ENCODE data around the gene CCNB1IP1. TPM values are rescaled to one million over a fixed set of nuclear protein-coding genes. Genes with fewer than 3 reads are reported as not detected.
"Not testable (repeated sequence)": the region's sequence is repeated elsewhere in the genome, so short reads cannot be mapped to it uniquely, and the experiment has no call there.

The CCNB1IP1 gene
- total RNA-seq, 4 donors from 2014 or later: 33.4 to 64.8 (median 39.5) TPM

DNA sequence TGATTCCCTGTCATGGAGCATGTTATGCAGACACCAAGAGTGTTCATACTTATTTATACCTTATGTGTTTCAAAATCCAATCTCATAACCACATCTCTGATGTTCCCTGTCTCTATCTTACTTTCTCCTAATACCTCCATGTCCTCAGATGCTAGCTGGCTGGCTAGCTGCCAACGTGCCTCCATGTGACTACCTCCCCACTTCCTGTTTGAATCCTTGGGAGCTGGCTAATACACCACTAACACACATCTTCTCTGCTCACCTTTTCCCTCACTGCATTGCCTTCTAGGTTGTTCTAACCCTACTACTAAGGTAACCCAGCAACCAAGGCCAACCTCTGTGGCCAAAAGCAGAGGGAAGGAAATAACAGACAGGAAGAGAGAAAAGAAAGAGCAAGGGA, 54.7 kb downstream of the CCNB1IP1 start:
- Histone ChIP-seq H3K4me3 (no peak overlapping the region), H3K27me3 (no peaks in the 10 kb centered on the region), H3K36me3 (peaks cover 0 to 25% of the 10 kb centered on the region in 2 donors), H3K9me3 (peaks cover 0 to 6% (median 0%) of the 10 kb centered on the region in 3 donors), H3K27ac (no peak overlapping the region), H3K4me1 (no peaks in the 10 kb centered on the region)
- TF ChIP-seq EP300 (IDR thresholded peaks at IDR 0.05) (no peak), POLR2A (IDR thresholded peaks at IDR 0.05) (no peak), POLR2AphosphoS5 (IDR thresholded peaks at IDR 0.05) (no peak)
- TF ChIP-seq, protein P1, sequence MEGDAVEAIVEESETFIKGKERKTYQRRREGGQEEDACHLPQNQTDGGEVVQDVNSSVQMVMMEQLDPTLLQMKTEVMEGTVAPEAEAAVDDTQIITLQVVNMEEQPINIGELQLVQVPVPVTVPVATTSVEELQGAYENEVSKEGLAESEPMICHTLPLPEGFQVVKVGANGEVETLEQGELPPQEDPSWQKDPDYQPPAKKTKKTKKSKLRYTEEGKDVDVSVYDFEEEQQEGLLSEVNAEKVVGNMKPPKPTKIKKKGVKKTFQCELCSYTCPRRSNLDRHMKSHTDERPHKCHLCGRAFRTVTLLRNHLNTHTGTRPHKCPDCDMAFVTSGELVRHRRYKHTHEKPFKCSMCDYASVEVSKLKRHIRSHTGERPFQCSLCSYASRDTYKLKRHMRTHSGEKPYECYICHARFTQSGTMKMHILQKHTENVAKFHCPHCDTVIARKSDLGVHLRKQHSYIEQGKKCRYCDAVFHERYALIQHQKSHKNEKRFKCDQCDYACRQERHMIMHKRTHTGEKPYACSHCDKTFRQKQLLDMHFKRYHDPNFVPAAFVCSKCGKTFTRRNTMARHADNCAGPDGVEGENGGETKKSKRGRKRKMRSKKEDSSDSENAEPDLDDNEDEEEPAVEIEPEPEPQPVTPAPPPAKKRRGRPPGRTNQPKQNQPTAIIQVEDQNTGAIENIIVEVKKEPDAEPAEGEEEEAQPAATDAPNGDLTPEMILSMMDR (IDR thresholded peaks at IDR 0.05): no peak
- 0 to 13% methylated on average over 1 of the region's 1 CpG for WGBS, 2 donors (ENCODE audit: low coverage in 1 of 2)
- ATAC-seq: no peak

DNA sequence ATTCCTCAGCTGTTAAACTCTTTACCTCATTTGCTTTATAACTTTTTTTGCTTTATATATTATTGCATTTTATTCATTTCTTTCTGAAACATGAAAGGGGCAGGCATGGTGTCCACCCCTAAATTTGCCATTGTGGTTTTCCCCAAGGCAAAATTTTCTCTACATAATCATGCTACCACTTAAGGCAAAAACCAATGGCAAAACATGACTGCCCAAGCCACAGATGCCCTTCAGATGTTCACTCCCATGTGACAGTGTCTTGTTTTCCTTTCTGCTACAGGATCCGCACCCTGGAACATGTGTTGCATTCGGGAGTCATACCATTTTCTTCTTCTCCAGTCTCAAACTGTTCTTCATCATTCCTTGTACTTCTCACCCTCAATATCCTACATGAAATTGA, 55.7 kb downstream of the CCNB1IP1 start:
- Histone ChIP-seq H3K27ac (no peak overlapping the region), H3K9me3 (peaks cover 0 to 14% (median 0%) of the 10 kb centered on the region in 3 donors), H3K4me3 (no peak overlapping the region), H3K4me1 (no peaks in the 10 kb centered on the region), H3K36me3 (peaks cover 0 to 31% of the 10 kb centered on the region in 2 donors), H3K27me3 (no peaks in the 10 kb centered on the region)
- no peak for TF ChIP-seq POLR2A (IDR thresholded peaks at IDR 0.05)
- TF ChIP-seq, protein P1 (IDR thresholded peaks at IDR 0.05): no peak
- no peak for TF ChIP-seq EP300 (IDR thresholded peaks at IDR 0.05)
- no peak for TF ChIP-seq POLR2AphosphoS5 (IDR thresholded peaks at IDR 0.05)
- WGBS, 2 donors (ENCODE audit: low coverage in 1 of 2): 58 to 100% methylated on average over 2 of the region's 2 CpGs
- no peak for ATAC-seq

DNA sequence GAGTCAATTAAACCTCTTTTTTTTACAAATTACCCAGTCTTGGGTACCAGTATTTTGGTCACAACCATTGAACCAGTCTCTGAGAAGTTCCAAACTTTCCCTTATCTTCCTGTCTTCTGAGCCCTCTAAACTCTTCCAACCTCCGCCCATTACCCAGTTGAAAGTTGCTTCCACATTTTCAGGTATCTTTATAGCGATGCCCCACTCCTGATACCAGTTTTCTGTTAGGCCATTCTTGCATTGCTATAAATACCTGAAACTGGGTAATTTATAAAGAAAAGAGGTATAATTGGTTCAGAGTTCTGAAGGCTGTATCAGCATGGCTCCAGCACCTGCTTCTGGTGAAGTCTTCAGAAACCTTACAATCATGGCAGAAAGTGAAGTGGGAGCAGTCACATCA, 59.0 kb downstream of the CCNB1IP1 start:
- ATAC-seq: no peak
- Histone ChIP-seq H3K36me3 (peaks cover 0 to 17% of the 10 kb centered on the region in 2 donors), H3K27ac (no peak overlapping the region), H3K4me3 (no peak overlapping the region), H3K27me3 (no peaks in the 10 kb centered on the region), H3K4me1 (no peaks in the 10 kb centered on the region), H3K9me3 (peaks cover 0 to 19% (median 0%) of the 10 kb centered on the region in 3 donors)
- TF ChIP-seq POLR2A (IDR thresholded peaks at IDR 0.05) (no peak), POLR2AphosphoS5 (IDR thresholded peaks at IDR 0.05) (no peak)
- TF ChIP-seq, protein P1 (IDR thresholded peaks at IDR 0.05): no peak
- 96 to 100% methylated on average over 1 to 2 of the region's 2 CpGs for WGBS, 2 donors (ENCODE audit: low coverage in 1 of 2)

DNA sequence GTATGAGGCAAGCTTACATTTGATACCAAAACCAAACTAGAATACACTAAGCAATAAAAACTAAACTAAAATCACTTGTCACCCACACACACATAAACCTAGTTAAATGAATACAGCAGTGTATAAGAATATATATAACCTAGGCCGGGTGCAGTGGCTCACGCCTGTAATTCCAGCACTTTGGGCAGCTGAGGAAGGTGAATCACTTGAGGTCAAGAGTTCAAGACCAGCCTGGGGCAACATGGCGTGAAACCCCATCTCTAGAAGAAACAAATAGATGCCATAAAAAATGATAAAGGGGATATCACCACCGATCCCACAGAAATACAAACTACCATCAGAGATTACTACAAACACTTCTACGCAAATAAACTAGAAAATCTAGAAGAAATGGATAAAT, 68.7 kb downstream of the CCNB1IP1 start:
- not testable (repeated sequence) for H3K4me1 ChIP-seq, H3K27ac ChIP-seq, H3K4me3 ChIP-seq, H3K36me3 ChIP-seq, H3K27me3 ChIP-seq, H3K9me3 ChIP-seq, ATAC-seq
- WGBS, 2 donors (ENCODE audit: low coverage in 1 of 2): 94% methylated on average over 5 of the region's 5 CpGs; no CpG with 5 or more reads in 1 of the 2 donors

DNA sequence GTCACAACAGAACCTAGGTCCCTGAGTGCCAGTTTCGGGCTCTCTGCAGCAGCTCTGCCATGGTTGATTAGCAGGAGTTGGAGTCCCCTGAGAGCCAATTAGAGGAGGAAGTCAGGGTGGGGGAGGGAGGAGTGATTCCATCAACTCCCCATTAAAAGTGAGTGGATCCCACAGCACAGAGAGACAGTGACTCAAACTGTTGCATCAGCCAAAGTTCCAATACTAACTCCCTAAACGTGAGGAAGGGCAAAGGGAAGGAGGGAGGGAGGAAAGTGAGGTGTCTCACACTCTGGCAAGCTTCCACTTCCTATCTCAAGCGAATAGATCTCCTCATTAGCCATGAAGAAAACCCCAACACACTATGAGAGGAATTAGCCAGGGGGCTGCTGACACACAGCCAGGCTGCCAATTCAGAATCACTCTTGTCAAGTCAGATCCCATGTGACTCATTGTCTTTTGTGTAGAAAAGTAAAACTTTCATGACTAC, 70.4 kb downstream of the CCNB1IP1 start:
- no peaks in the 10 kb centered on the region for H3K4me1 ChIP-seq
- no peak for ATAC-seq
- no peaks in the 10 kb centered on the region for H3K36me3 ChIP-seq
- H3K4me3 ChIP-seq: no peak overlapping the region
- H3K9me3 ChIP-seq: no peaks in the 10 kb centered on the region
- no peak for TF ChIP-seq POLR2AphosphoS5 (IDR thresholded peaks at IDR 0.05)
- TF ChIP-seq, protein P1 (IDR thresholded peaks at IDR 0.05): no peak
- H3K27ac ChIP-seq: no peak overlapping the region
- WGBS, 2 donors (ENCODE audit: low coverage in 1 of 2): 41 to 83% methylated on average over 1 to 2 of the region's 3 CpGs
- H3K27me3 ChIP-seq: no peaks in the 10 kb centered on the region

Small RNAs within 50 kb of the gene (small RNA-seq; reads per million reads assigned to genes)
- gene SNORA79B (0 to 0.09 (median 0) reads per million in 4 donors), gene SNORD126 (1,119 to 1,881 (median 1,561) reads per million in 4 donors)

Other genes starting within 250 kb of the CCNB1IP1 start
- gene OR4K17, start 222.5 kb downstream of the CCNB1IP1 start, total RNA-seq: not detected
- gene OR4N5, start 194.5 kb downstream of the CCNB1IP1 start, total RNA-seq: not detected
- gene OR11G2, start 142.4 kb downstream of the CCNB1IP1 start, total RNA-seq: not detected
- gene OR11H6, start 109.6 kb downstream of the CCNB1IP1 start, total RNA-seq: not detected
- gene OR11H7, start 104.3 kb downstream of the CCNB1IP1 start, total RNA-seq: under 1 TPM in 1 of 4 donors, not detected in 3; 0.50 TPM
- gene OR11H4, start 94.0 kb downstream of the CCNB1IP1 start, total RNA-seq: not detected
- 10 to 100 TPM in 2 of 4 donors, 1 to 10 TPM in 2; 8.1 to 10.9 (median 10.0) TPM for gene TTC5, start 27.3 kb downstream of the CCNB1IP1 start, total RNA-seq
- 10 to 100 TPM in 2 of 4 donors, 1 to 10 TPM in 2; 8.2 to 18.1 (median 9.9) TPM for gene PARP2, start 10.4 kb upstream of the CCNB1IP1 start, total RNA-seq
- gene TEP1, start 80.2 kb upstream of the CCNB1IP1 start, total RNA-seq: 10 to 100 TPM; 12.9 to 27.6 (median 20.5) TPM
- gene KLHL33, start 102.9 kb upstream of the CCNB1IP1 start, total RNA-seq: 1 to 10 TPM in 2 of 4 donors, under 1 TPM in 2; 0.27 to 2.6 (median 1.1) TPM
- 10 to 100 TPM; 28.2 to 44.4 (median 34.4) TPM for gene OSGEP, start 121.5 kb upstream of the CCNB1IP1 start, total RNA-seq
- 100 to 1,000 TPM in 1 of 4 donors, 10 to 100 TPM in 3; 86.2 to 120 (median 98.0) TPM for gene APEX1, start 121.9 kb upstream of the CCNB1IP1 start, total RNA-seq
- 10 to 100 TPM; 12.2 to 23.2 (median 20.1) TPM for gene PIP4P1, start 128.2 kb upstream of the CCNB1IP1 start, total RNA-seq
- gene PNP, start 136.1 kb upstream of the CCNB1IP1 start, total RNA-seq: 10 to 100 TPM in 3 of 4 donors, 1 to 10 TPM in 1; 3.0 to 71.2 (median 19.9) TPM
- under 1 TPM in 1 of 4 donors, not detected in 3; 0.58 TPM for gene RNASE10, start 172.3 kb upstream of the CCNB1IP1 start, total RNA-seq
- under 1 TPM in 1 of 4 donors, not detected in 3; 0.15 TPM for gene RNASE9, start 227.8 kb upstream of the CCNB1IP1 start, total RNA-seq

Measured in gastroesophageal sphincter (tissue), 4 donors.